ENCODE results near the gene INHBB. TPM values are rescaled to one million over a fixed set of nuclear protein-coding genes. Genes with fewer than 3 reads are reported as not detected.

INHBB gene
- total and polyA plus RNA-seq, 7 donors = 0.60 to 1.8 (median 1.2) TPM; not detected in 1

GRCh38 chr2:120349440-120349921, 3.5 kb downstream of the INHBB start:
- intact Hi-C loops (cut with DNase I) = loop anchor here (10.0 kb wide), 1 partner anchor 725 kb away; no protein-coding TSS in a partner anchor
- Histone ChIP-seq H3K4me1 (peaks cover 0 to 30% (median 27%) of the 10 kb centered on the region in 4 donors), H3K4me3 (no peak overlapping the region), H3K9me3 (no peaks in the 10 kb centered on the region), H3K27ac (no peak overlapping the region), H3K27me3 (peaks cover 28 to 52% (median 46%) of the 10 kb centered on the region in 3 donors), H3K36me3 (no peaks in the 10 kb centered on the region)
- 79 to 88% methylated on average over 31 of the region's 31 CpGs for whole genome bisulfite sequencing, 2 donors
- no peak for TF ChIP-seq CTCF (IDR thresholded peaks at IDR 0.05)
- DNase-seq = no peak

GRCh38 chr2:120350080-120350479, 4.1 kb downstream of the INHBB start:
- Histone ChIP-seq H3K27ac (no peak overlapping the region), H3K9me3 (no peaks in the 10 kb centered on the region), H3K36me3 (no peaks in the 10 kb centered on the region), H3K4me1 (peaks cover 0 to 24% (median 21%) of the 10 kb centered on the region in 4 donors), H3K4me3 (no peak overlapping the region), H3K27me3 (peaks cover 22 to 46% (median 40%) of the 10 kb centered on the region in 3 donors)
- no peak for TF ChIP-seq CTCF (IDR thresholded peaks at IDR 0.05)
- DNase-seq = no peak
- intact Hi-C loops (cut with DNase I) = no loop called here
- 53 to 77% methylated on average over 17 of the region's 17 CpGs for WGBS, 2 donors

- TF ChIP-seq POLR2AphosphoS5 (IDR thresholded peaks at IDR 0.05) = no peak
- no peak for TF ChIP-seq POLR2A (IDR thresholded peaks at IDR 0.05)
- TF ChIP-seq CTCF (IDR thresholded peaks at IDR 0.05) = no peak
- no peak for TF ChIP-seq EP300 (IDR thresholded peaks at IDR 0.05)
- WGBS, 2 donors = 90 to 91% methylated on average over 23 of the region's 23 CpGs
- no peaks in the 10 kb centered on the region for H3K9me3 ChIP-seq
- no peak overlapping the region for H3K27ac ChIP-seq
- H3K27me3 ChIP-seq = peaks cover 17 to 40% (median 38%) of the 10 kb centered on the region in 3 donors
- DNase-seq = no peak
- H3K4me1 ChIP-seq = peaks cover 0 to 17% (median 16%) of the 10 kb centered on the region in 4 donors
- H3K4me3 ChIP-seq = no peak overlapping the region
- H3K36me3 ChIP-seq = no peaks in the 10 kb centered on the region
- intact Hi-C loops (cut with DNase I) = no loop called here
Observed at GRCh38 chr2:120350801-120351320, 4.9 kb downstream of the INHBB start.

GRCh38 chr2:120352696-120353590, 7.0 kb downstream of the INHBB start:
- DNase-seq = no peak
- 86 to 88% methylated on average over 15 of the region's 15 CpGs for WGBS, 2 donors
- TF ChIP-seq POLR2AphosphoS5 (IDR thresholded peaks at IDR 0.05) (no peak), POLR2A (IDR thresholded peaks at IDR 0.05) (no peak), EP300 (IDR thresholded peaks at IDR 0.05) (no peak), CTCF (IDR thresholded peaks at IDR 0.05) (no peak)
- H3K36me3 ChIP-seq = no peaks in the 10 kb centered on the region
- H3K4me1 ChIP-seq = no peaks in the 10 kb centered on the region
- peaks cover 0 to 21% (median 19%) of the 10 kb centered on the region in 3 donors for H3K27me3 ChIP-seq
- H3K27ac ChIP-seq = no peak overlapping the region
- no peaks in the 10 kb centered on the region for H3K9me3 ChIP-seq
- no peak overlapping the region for H3K4me3 ChIP-seq
- intact Hi-C loops (cut with DNase I) = no loop called here
